HG03135 (cell line): ENCODE results near the gene PPP1R13B.
"Not testable (repeated sequence)": the region's sequence is repeated elsewhere in the genome, so short reads cannot be mapped to it uniquely, and the experiment has no call there.

Experiments
- ATAC-seq: cut with Tn5 transposase; IDR thresholded peaks from one replicate; pipeline ENCODE4 v1.9.1; 2021; ENCODE audit warnings: mild to moderate bottlenecking, moderate library complexity; ENCODE audit not compliant: unreplicated experiment

Gene PPP1R13B

DNA sequence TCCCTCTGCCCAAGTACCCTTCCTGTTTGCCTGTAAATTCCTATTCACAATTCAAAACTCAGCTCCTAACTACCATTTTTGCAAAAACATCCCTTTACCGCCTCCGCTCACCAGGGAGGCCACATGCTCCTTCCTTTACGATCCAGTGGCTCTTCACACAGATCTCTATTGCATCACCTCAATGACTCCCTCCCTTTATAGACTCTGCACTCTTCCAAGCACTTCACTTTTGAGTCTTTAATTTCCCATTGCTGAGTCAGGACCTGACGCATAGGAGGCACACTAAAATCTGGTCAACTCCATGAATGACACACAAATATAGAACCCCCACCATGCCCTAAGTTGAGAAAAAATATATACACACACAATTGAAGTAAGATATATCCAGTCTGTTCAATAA is 45.9 kb downstream of the PPP1R13B start:
- ATAC-seq, result no peak

- ATAC-seq, result not testable (repeated sequence)
These were observed 54.2 kb downstream of the PPP1R13B start for GRCh38 chr14:103793192-103793591.

- no peak for ATAC-seq
These were observed 59.3 kb downstream of the PPP1R13B start for GRCh38 chr14:103788086-103788485.

DNA sequence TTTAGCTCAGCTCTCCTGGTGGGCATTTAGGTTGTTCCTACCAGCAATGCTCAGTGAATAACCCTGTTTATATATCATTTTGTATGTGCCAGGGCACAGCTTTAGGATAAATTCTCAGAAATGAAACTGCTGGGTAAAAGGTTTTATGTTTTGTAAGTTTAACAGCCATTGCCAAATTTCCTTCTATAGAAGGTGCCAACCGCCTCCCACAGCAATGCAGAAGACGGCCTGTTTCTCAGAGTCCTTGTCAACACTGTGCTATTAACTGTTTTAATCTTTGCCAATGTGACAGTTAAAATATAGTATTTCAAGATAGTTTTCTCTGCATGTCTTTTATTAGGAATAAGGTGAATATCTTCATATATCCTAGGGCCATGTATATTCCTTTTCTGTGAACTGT is 65.0 kb downstream of the PPP1R13B start:
- ATAC-seq, result no peak

- not testable (repeated sequence) for ATAC-seq
These were observed 71.1 kb downstream of the PPP1R13B start for GRCh38 chr14:103776319-103776718.

DNA sequence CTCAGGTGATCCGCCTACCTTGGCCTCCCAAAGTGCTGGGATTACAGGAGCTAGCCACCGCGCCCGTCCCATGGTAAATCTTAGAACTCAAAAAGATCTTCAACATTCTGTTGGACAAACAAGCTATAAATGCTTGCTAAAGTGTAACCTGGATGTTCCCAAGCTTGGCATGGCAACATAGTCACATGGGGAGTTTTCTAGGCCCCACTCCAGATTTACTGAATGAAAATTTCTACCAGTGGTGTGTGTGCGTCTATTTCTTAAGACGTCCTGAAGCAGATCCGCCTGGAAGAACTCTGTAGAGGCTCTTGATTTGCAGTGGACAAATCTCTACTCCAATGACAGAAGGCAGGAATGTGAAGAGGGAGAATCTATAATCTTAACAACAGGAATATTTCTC is 71.9 kb downstream of the PPP1R13B start:
- ATAC-seq, result no peak

DNA sequence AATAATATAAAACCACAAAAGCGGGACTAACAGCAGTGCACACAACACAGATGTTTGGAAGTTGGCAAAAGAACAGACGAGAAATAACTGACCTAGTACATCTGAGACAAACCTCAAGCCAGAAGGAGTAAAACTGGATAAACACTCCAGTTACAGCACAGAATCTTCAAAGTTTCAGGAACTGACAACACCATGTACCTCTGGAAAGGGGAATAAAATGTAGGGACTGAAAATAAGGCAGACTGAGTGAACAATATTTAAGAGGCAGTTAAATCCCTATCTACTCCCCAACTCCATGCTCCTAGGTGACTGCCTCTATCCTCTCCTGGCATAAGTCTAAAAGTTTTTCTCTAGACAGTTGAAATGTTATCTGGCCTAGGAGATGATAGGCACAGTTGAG is 73.9 kb downstream of the PPP1R13B start:
- ATAC-seq, result no peak

DNA sequence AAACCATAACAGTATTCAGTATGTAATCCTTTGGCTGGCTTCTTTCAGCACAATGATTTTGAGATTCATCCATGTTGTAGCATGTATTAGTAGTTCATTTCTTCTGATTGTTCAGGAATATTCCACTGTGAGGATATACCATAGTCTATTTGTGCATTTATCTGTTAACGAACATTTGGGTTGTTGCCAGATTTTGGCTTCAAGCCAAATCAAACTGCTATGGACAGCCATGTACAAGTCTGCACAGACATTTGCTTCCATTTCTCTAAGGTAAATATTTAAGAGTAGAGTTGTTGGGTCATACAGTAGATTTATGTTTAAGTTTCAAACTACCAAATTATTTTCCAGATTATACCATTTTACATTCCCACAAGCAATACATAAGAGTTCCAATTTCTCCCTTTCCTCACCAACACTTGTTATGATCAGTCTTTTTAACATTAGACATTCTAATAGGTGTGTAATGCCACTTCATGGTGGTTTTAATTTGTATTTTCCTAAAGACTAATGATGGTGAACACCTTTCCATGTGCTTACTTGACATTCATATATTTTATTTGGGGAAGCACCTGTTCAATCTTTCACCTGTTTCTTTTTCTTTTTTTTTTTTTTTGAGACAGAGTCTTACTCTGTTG is 75.2 kb downstream of the PPP1R13B start:
- ATAC-seq, result no peak

DNA sequence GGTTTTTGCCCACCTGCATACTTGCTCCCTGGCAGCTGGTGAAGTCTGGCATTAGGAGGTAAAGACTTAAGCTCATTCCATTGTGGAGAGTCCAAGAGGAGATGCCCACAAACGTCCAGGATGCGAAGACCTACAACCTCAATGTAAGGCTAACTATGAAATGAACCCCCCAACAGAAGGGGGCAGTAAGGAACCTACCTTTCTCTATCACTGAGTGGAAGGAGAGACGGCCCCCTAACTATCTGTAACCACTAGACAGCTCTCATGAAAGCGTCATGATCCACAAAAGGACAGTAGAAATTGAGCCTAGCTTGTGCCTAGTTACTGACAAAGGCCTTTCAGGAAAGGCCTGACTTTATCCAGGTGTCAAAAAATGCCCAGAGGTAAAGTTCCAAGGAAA is 76.5 kb downstream of the PPP1R13B start:
- no peak for ATAC-seq

DNA sequence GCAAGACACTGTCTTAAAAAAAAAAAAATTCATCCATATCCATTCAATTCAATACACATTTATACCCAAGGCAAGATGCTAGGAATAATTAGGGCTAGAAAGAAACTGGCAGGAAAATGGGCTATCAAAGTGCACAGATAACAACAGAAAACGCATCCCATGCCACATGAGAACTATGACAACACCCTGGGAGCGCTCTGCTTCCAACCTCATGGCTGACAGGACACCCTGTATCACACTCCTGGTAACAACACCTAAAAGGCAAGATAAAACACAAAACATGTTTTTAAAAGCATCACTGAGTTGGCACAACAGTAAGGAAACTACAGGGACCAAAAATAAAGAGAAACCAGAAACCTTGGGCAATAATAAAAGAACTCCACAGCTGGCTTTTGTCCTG is 76.9 kb downstream of the PPP1R13B start:
- ATAC-seq, result no peak

DNA sequence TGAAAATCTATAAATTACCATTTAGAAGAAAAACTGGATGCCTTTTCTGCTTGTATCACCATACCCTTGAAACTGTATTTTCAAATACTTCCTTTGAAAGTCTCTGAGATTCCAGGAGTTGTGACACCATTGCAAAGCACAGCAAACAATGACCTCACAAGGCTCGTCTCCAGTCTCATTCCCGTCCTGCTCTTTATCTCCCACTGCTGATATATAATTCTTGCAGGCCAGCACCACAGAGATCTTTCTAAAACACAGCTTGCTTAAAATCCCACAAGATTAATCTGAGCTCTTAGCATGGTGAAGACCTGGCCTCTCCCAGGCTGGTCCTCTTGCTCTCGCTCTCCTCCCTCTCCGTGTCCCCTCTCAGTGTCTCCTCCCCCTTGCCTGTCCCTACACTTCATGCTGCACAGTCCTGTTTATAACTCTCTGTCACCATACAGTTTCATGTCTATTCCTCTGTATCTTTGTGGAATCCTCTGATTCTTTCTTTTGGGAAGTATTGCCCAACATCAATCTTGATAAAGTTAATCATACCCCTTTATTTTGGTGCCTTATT is 80.0 kb downstream of the PPP1R13B start:
- no peak for ATAC-seq

DNA sequence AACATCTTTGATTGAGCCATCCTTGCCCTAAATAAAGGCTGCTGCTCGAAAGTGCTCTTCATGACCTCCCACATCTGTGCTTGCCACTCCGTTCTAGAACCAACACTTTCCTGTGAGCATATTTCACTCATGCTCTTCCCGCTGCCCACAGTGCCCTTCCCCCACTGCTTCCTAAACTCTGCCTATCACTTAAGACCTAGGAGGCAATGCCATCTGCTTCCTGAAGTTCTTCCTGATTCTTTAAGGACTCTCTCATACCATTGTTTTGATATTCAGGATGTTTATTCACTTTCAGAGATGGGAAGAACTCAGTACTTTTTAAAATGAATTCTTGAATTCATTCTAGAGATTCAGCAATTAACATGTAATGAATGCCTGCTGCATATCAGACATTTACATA is 81.8 kb downstream of the PPP1R13B start:
- no peak for ATAC-seq

- ATAC-seq, result no peak
These were observed 83.5 kb downstream of the PPP1R13B start for GRCh38 chr14:103763730-103764488.

DNA sequence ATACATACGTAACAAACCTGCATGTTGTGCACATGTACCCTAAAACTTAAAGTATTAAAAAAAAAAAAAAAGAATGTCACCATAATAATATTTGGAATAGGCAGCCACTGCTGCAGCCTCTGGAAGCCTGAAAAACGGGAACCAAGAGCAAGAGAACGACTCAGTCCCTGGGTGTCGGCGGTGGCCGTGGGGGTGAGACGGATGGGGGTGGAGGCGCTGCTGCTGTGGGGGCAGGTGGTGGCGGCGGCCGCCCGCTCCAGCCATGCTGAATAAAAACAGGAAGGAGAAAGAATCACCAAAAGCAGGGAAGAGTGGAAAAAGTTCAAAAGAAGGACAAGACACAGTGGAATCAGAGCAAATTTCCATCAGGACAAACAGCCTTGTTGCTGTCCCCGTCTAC is 84.8 kb downstream of the PPP1R13B start:
- ATAC-seq, result no peak

DNA sequence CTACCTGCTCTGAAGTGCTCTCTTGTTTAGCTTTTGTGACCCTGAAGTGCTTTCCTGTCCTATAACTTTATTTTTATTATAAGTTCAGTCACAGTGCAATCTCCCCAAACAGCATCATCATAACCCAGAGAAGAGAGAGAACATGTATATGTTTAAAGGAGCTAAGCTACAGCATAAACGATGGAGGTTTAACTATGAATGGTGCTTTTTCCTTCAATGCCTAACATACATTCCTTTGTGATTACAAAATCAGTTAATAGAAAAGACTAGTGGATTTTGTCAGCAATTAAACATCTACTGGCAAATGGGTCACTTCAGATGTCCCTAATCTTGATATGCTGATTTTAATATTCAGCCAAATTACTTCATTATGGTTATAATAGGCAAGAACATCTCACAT is 85.3 kb downstream of the PPP1R13B start:
- no peak for ATAC-seq

GRCh38 chr14:103758059-103758776 is 89.2 kb downstream of the PPP1R13B start:
- ATAC-seq, result no peak

GRCh38 chr14:103755060-103755459 is 92.3 kb downstream of the PPP1R13B start:
- ATAC-seq, result no peak

DNA sequence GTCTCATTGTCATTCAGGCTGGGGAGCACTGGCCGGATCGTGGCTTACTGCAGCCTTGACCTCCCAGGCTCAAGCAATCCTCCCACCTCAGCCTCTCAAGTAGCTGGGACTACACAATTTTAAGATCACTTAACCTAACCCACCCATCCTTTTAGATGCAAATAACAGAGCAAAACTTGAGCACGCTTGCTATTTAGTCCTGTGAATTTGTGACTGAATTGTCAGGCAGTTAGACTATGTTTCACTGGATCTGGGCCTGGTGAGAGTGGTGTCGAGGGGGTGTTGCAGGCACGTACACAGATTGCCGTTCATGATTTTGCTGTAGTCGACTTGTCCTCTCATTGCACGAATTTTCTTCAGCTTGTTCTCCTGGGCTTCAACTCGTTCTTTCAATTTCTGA is 93.6 kb downstream of the PPP1R13B start:
- no peak for ATAC-seq

DNA sequence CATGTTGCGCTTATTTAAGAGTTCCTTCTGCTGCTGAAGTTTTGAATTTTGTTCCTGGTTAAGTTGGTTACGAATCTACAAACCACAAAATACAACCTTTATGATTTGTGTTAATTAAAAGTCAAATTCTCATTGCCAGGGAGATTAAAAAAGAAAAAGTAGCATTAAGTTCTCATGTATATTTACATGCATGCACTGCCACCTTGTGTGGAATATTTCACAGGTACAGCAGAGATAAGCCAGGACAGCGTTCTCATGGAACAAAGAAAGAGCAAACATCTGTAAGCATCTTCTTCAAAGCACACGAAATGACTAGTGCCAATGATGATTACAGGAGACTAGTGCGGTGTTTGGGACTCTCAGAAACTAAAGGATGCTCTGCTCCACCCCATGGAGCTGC is 97.5 kb downstream of the PPP1R13B start:
- no peak for ATAC-seq

DNA sequence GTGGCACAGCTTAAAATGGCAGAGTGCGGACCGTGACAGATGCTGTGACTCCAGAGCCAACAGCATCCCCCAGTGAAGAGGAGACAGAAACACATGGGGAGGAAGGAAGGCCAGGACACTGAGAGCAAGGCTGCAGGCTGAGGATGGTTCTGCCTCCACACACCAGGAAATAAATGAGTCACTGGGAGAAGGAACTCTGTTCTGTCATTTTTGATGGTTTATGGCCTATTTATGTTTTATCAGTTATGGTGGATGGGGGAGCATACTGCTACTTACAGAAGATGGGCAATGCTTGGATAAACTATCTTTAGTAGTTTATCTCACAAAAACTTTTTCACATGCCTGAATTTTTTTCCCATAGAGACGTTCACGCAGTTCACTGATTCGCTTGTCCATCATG is 97.9 kb downstream of the PPP1R13B start:
- ATAC-seq, result no peak

GRCh38 chr14:103748534-103748857 is 98.9 kb downstream of the PPP1R13B start:
- ATAC-seq, result no peak

DNA sequence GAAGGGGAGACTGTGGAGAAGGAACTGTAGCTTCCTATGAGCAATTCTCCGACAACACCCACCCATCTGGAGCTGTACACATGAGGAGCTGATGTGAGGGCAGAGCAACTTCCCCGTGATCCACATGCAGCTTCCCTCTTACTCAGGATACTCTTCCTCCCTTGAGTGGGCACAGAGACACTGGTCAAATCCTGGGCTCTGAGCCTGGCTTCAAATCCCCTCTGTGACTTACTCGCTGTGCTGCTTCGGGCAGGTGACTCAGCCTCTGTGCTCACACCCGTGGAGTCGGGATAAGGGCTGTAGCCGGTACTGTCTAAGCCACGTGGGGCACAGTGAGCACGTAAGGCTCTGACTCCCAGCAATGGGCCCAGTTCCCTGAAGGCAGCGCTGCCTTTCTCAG is 100.7 kb downstream of the PPP1R13B start:
- no peak for ATAC-seq
